Regular cardiac myocyte (primary cell): ENCODE data around the gene FGF9. TPM values are rescaled to one million over a fixed set of nuclear protein-coding genes. Genes with fewer than 3 reads are reported as not detected.

Experiments used
- total RNA-seq: library from RNA; depleted of rRNA; stranded (reverse); fragments of >200 nt; gene quantifications from 2 replicates; pipeline ENCODE4 v1.2.3, GENCODE V29; 2014

The FGF9 gene
- under 0.01 TPM in 1 of 2 replicates, not detected in the other for total RNA-seq

DNA sequence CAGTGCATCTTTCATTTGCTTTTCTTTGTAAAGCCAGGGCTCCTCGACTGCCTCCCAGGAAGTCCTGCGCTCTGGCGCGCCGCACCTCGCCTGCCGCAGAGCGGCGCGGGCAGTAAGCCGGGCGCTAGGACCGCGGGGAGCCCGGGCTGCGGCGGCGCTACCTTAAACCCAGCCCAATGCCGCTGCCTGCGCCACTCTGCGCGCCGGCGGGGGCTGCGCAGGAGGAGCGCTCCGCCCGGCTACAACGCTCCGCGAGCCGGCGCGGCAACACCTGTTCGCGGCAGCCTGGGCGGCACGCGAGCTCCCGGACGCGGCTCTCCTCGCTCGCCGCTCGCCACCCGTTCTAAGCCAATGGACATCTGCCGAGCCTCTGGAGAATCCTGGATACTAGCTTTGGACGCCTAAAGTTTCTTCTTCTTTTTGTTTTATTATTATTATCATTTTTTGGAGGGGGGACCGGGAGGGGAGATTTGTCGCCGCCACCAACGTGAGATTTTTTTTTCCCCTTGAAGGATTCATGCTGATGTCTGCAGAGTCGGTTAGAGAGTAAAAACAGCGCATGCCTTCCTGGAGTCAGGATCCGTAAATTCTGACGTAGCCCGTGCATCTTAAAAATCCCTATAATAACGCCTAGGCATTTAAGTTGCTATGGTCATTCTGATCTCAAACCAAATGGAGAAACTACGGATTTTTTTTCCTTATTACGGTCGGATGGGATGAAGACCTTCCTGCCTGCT lies at the start of gene FGF9:
Gene FGF9 (plus strand): TSS at position 191 of the 737 bp plus-strand sequence. CDS start 840 bp downstream, outside the sequence.

Other genes with a start within 250 kb of the FGF9 start
- gene ZDHHC20, start 211.8 kb upstream of the FGF9 start, total RNA-seq, result 126 and 154 TPM in 2 replicates
- gene MICU2, start 66.9 kb upstream of the FGF9 start, total RNA-seq, result 61.0 and 71.3 TPM in 2 replicates